H1 (cell line): ENCODE measurements around the gene UAP1.

Experiments
- BCL11A ChIP-seq, 2 experiments: IDR thresholded peaks; one replicate each; pipeline ENCODE4 v1.6.1; 2011; ENCODE audit warnings: low read depth in 2 of 2, low read length in 2 of 2, mild to moderate bottlenecking in 2 of 2
- CBX8 ChIP-seq: fragments of 300-800, 300-1000 bp; sonication (generic); IDR thresholded peaks from 2 replicates; pipeline ENCODE4 v1.7.1; 2016; ENCODE audit warnings: low read depth, low read length, borderline replicate concordance
- CEBPB ChIP-seq: IDR thresholded peaks from 2 replicates; pipeline ENCODE4 v1.6.1; 2012; ENCODE audit warnings: low read depth, low read length
- EP300 ChIP-seq, 2 experiments: IDR thresholded peaks; 1 replicate in 1 of 2; 2 replicates in 1 of 2; pipeline ENCODE4 v1.6.1; 2011 to 2012; ENCODE audit warnings: low read depth in 2 of 2, low read length in 2 of 2, mild to moderate bottlenecking in 2 of 2, borderline replicate concordance in 1 of 2, inconsistent platforms in 1 of 2, moderate library complexity in 1 of 2
- EZH2 ChIP-seq: fragments of 200-600 bp; sonication (generic); IDR thresholded peaks from 2 replicates; pipeline ENCODE4 v1.7.1; 2012; ENCODE audit warnings: low read depth, mild to moderate bottlenecking, moderate library complexity, low read length, inconsistent platforms; ENCODE audit not compliant: severe bottlenecking
- KDM1A ChIP-seq: fragments of 200-600, 300-600 bp; sonication (generic); IDR thresholded peaks from 2 replicates; pipeline ENCODE4 v1.7.1; 2016; ENCODE audit warnings: mild to moderate bottlenecking, low read length, borderline replicate concordance
- NRF1 ChIP-seq: IDR thresholded peaks from 2 replicates; pipeline ENCODE4 v1.6.1; 2011; ENCODE audit warnings: mild to moderate bottlenecking, low read depth, low read length, improper control_type of control experiment
- POLR2A ChIP-seq, 2 experiments: IDR thresholded peaks; 1 replicate in 1 of 2; 2 replicates in 1 of 2; pipeline ENCODE4 v1.6.1; 2011; ENCODE audit warnings: low read depth in 2 of 2, low read length in 2 of 2, mild to moderate bottlenecking in 2 of 2; ENCODE audit errors: control extremely low read depth in 1 of 2
- SUZ12 ChIP-seq: fragments of 200-600 bp; sonication (generic); IDR thresholded peaks from 2 replicates; pipeline ENCODE4 v1.6.1; 2012; ENCODE audit warnings: mild to moderate bottlenecking, inconsistent platforms, low read length, moderate library complexity, mixed read lengths
- TEAD4 ChIP-seq: IDR thresholded peaks from 2 replicates; pipeline ENCODE4 v1.6.1; 2012; ENCODE audit warnings: low read depth, low read length, inconsistent platforms, mixed read lengths
- TF ChIP-seq, protein P1 (sequence below): IDR thresholded peaks from 2 replicates; pipeline ENCODE4 v1.6.1; 2012; ENCODE audit warnings: inconsistent platforms
- TF ChIP-seq, protein P2 (sequence below), 3 experiments: IDR thresholded peaks; 1 replicate in 2 of 3; 2 replicates in 1 of 3; pipeline versions ENCODE4 v1.5.1 to v1.6.1; 2011; ENCODE audit warnings: low read length in 3 of 3, mild to moderate bottlenecking in 3 of 3, inconsistent platforms in 2 of 3, low read depth in 1 of 3, moderate library complexity in 1 of 3; ENCODE audit not compliant: insufficient read depth in 1 of 3; ENCODE audit errors: control extremely low read depth in 1 of 3
- TF ChIP-seq, protein P3 (sequence below): IDR thresholded peaks from 2 replicates; pipeline ENCODE4 v1.6.1; 2011; ENCODE audit warnings: low read depth, mild to moderate bottlenecking, low read length; ENCODE audit not compliant: insufficient read depth

DNA sequence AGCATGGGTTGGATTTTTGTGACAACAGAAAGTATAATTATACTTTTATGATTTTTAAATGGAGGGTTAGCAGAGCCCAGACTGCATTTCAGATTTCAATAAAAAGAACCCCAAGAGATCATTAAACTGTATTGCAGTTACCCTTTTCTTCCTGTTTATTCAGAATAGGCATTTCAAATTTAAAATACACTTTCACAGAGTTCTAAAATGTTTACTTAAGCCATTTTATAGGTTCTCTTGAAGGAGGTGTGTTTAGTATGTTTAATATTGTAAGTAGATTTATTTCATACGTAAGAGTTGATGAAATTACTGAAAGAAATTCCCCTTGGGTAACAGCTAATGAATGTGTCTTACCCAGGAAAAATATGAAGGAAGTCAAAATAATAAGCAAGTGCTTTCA is 17.4 kb downstream of the UAP1 start:
- TF ChIP-seq NRF1, result no peak
- TF ChIP-seq EP300 (IDR thresholded peaks at IDR 0.05; ENCODE audit: borderline replicate concordance in 1 of 2, low read depth in 2 of 2, low read length in 2 of 2), result no peak
- TF ChIP-seq KDM1A, result no peak
- TF ChIP-seq, protein P1, sequence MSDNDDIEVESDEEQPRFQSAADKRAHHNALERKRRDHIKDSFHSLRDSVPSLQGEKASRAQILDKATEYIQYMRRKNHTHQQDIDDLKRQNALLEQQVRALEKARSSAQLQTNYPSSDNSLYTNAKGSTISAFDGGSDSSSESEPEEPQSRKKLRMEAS, result no peak
- TF ChIP-seq, protein P2, sequence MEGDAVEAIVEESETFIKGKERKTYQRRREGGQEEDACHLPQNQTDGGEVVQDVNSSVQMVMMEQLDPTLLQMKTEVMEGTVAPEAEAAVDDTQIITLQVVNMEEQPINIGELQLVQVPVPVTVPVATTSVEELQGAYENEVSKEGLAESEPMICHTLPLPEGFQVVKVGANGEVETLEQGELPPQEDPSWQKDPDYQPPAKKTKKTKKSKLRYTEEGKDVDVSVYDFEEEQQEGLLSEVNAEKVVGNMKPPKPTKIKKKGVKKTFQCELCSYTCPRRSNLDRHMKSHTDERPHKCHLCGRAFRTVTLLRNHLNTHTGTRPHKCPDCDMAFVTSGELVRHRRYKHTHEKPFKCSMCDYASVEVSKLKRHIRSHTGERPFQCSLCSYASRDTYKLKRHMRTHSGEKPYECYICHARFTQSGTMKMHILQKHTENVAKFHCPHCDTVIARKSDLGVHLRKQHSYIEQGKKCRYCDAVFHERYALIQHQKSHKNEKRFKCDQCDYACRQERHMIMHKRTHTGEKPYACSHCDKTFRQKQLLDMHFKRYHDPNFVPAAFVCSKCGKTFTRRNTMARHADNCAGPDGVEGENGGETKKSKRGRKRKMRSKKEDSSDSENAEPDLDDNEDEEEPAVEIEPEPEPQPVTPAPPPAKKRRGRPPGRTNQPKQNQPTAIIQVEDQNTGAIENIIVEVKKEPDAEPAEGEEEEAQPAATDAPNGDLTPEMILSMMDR (IDR thresholded peaks at IDR 0.05; ENCODE audit: control extremely low read depth in 1 of 3, insufficient read depth in 1 of 3, low read depth in 1 of 3, low read length in 3 of 3), result no peak
- TF ChIP-seq BCL11A (IDR thresholded peaks at IDR 0.05; ENCODE audit: low read depth in 2 of 2, low read length in 2 of 2), result no peak
- TF ChIP-seq POLR2A (IDR thresholded peaks at IDR 0.05; ENCODE audit: control extremely low read depth in 1 of 2, low read depth in 2 of 2, low read length in 2 of 2), result no peak
- TF ChIP-seq, protein P3, sequence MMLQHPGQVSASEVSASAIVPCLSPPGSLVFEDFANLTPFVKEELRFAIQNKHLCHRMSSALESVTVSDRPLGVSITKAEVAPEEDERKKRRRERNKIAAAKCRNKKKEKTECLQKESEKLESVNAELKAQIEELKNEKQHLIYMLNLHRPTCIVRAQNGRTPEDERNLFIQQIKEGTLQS, result no peak
- TF ChIP-seq CBX8, result no peak
- no peak for TF ChIP-seq TEAD4
- no peak for TF ChIP-seq EZH2
- no peak for TF ChIP-seq CEBPB
- no peak for TF ChIP-seq SUZ12
